GM12865 (cell line): ENCODE data around the gene NXPH3.

Experiments used
- DNase-seq: peaks from one replicate; pipeline ENCODE4 v3.0.0; 2010; ENCODE audit warnings: low read depth
- H3K4me3 ChIP-seq: 2 replicates; pipeline ENCODE4 v1.5.1; 2011; ENCODE audit warnings: mild to moderate bottlenecking, low read depth, low read length, control low read depth
- TF ChIP-seq, protein P1 (sequence below): IDR thresholded peaks from 2 replicates; pipeline ENCODE4 v1.5.1; 2011; ENCODE audit warnings: low read length, control low read depth, low read depth, inconsistent platforms; ENCODE audit not compliant: insufficient read depth; ENCODE audit errors: missing control alignments

Gene NXPH3

DNA sequence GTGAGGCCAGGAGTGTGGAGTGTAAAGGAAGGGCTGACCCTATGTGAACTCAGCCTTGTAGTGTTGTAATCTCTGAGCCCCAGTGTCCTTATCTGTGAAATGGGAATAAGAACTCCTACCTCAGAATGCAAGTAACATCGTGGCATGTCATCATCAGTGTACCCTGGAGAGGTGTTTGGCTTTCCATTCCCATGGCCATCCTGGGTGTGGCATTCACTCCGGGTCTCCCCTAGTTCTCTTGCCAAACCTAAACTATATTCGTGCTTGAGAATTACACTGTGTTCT is 1.9 kb downstream of the NXPH3 start:
- H3K4me3 ChIP-seq = peak overlapping the region; percentile 57; the same call in 1 of the 2 replicates

DNA sequence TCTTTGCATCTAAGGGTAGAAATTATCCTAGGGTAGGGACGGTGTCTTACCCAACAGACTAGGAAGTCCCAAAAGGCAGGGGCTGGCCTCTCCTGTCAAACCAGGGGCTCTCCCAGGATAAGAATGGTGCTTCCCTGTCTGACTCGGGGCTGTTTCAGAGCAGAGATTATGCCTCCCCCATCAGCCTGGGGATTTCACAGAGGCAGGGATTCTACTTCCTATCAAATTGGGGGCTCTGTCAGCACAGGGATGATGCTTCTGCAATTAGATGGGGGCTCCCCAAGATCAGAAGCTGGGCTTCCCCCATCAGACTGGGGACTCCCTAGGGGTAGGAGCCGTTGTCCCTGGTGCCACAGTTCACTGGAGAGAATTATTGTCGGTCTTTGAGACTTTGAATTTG is 2.3 kb downstream of the NXPH3 start:
- TF ChIP-seq, protein P1, sequence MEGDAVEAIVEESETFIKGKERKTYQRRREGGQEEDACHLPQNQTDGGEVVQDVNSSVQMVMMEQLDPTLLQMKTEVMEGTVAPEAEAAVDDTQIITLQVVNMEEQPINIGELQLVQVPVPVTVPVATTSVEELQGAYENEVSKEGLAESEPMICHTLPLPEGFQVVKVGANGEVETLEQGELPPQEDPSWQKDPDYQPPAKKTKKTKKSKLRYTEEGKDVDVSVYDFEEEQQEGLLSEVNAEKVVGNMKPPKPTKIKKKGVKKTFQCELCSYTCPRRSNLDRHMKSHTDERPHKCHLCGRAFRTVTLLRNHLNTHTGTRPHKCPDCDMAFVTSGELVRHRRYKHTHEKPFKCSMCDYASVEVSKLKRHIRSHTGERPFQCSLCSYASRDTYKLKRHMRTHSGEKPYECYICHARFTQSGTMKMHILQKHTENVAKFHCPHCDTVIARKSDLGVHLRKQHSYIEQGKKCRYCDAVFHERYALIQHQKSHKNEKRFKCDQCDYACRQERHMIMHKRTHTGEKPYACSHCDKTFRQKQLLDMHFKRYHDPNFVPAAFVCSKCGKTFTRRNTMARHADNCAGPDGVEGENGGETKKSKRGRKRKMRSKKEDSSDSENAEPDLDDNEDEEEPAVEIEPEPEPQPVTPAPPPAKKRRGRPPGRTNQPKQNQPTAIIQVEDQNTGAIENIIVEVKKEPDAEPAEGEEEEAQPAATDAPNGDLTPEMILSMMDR = no peak
- peak; percentile 38 for DNase-seq
- no peak overlapping the region for H3K4me3 ChIP-seq

More for the DNA sequence above, 1.9 kb downstream of the NXPH3 start:
- TF ChIP-seq, protein P1 = no peak
- no peak for DNase-seq

DNA sequence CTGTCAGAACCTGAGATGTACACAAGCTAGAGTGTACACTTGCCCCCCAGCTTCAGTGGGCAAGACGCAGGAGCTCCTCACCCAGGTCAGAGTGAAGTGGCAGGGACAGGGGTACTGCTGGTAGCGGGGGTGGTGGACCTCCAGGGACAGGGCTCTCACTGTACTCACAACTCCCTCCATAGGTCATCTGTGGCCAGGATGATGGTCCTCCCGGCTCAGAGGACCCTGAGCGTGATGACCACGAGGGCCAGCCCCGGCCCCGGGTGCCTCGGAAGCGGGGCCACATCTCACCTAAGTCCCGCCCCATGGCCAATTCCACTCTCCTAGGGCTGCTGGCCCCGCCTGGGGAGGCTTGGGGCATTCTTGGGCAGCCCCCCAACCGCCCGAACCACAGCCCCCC is 2.7 kb downstream of the NXPH3 start:
- no peak for DNase-seq
- H3K4me3 ChIP-seq = no peak overlapping the region
- TF ChIP-seq, protein P1 = no peak

DNA sequence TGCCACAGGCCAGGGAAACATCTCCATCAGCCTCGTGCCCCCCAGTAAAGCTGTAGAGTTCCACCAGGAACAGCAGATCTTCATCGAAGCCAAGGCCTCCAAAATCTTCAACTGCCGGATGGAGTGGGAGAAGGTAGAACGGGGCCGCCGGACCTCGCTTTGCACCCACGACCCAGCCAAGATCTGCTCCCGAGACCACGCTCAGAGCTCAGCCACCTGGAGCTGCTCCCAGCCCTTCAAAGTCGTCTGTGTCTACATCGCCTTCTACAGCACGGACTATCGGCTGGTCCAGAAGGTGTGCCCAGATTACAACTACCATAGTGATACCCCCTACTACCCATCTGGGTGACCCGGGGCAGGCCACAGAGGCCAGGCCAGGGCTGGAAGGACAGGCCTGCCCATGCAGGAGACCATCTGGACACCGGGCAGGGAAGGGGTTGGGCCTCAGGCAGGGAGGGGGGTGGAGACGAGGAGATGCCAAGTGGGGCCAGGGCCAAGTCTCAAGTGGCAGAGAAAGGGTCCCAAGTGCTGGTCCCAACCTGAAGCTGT is 3.4 kb downstream of the NXPH3 start:
- no peak overlapping the region for H3K4me3 ChIP-seq
- no peak for DNase-seq
- TF ChIP-seq, protein P1 = no peak

DNA sequence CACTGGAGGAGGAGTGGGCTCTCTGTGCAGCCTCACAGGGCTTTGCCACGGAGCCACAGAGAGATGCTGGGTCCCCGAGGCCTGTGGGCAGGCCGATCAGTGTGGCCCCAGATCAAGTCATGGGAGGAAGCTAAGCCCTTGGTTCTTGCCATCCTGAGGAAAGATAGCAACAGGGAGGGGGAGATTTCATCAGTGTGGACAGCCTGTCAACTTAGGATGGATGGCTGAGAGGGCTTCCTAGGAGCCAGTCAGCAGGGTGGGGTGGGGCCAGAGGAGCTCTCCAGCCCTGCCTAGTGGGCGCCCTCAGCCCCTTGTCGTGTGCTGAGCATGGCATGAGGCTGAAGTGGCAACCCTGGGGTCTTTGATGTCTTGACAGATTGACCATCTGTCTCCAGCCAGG is 3.9 kb downstream of the NXPH3 start:
- H3K4me3 ChIP-seq = no peak overlapping the region
- no peak for DNase-seq
- TF ChIP-seq, protein P1 = no peak

DNA sequence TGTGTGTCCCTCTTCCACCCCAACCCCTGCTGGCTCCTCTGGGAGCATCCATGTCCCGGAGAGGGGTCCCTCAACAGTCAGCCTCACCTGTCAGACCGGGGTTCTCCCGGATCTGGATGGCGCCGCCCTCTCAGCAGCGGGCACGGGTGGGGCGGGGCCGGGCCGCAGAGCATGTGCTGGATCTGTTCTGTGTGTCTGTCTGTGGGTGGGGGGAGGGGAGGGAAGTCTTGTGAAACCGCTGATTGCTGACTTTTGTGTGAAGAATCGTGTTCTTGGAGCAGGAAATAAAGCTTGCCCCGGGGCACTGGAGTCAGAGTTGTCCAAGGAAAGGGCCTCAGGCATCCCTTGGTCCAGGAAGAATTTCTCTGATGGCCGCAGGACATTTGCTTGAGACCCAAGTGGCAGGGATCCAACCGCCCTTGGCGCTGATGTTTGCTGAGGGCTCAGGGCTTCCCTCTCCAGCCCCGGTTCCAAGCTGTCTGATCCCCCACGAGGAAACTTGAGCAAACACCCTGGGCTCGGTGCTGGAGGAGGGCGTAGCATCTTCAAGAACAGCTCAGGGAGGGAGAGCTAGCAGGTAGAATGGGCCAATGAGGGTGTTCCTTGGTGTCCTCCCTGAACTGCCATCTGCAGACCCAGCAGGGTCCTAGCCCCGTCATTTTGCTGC is 4.5 kb downstream of the NXPH3 start:
- no peak for DNase-seq
- TF ChIP-seq, protein P1 = no peak
- no peak overlapping the region for H3K4me3 ChIP-seq
